HepG2 (cell line): ENCODE data around the gene THADA. TPM values are rescaled to one million over a fixed set of nuclear protein-coding genes. Genes with fewer than 3 reads are reported as not detected.

Experiments
- ATF6 ChIP-seq: sonication (generic); formaldehyde crosslinking; conservative IDR thresholded peaks from 2 replicates; pipeline ENCODE4 v1.4.0; 2020; ENCODE audit warnings: missing genetic modification reagents
- MED13 ChIP-seq: sonication (generic); formaldehyde crosslinking; IDR thresholded peaks from 2 replicates; pipeline ENCODE4 v1.5.0; 2020; ENCODE audit warnings: missing genetic modification reagents
- PREB ChIP-seq: sonication (generic); formaldehyde crosslinking; IDR thresholded peaks from 2 replicates; pipeline ENCODE4 v1.4.0; 2020; ENCODE audit warnings: missing genetic modification reagents
- ZBTB40 ChIP-seq, 2 experiments: fragments of 450-650 bp in 1 of 2; sonication (generic) in 1 of 2; formaldehyde crosslinking in 1 of 2; IDR thresholded peaks; 2 replicates each; pipeline versions ENCODE4 v1.6.1 to v1.8.0; 2016 to 2022; ENCODE audit warnings: antibody characterized with exemption in 1 of 2, mild to moderate bottlenecking in 1 of 2, missing genetic modification reagents in 1 of 2
- ZBTB46 ChIP-seq: sonication (generic); formaldehyde crosslinking; IDR thresholded peaks from 2 replicates; pipeline ENCODE4 v1.4.0; 2020; ENCODE audit warnings: mild to moderate bottlenecking, missing genetic modification reagents, borderline replicate concordance
- ZNF207 ChIP-seq: fragments of 450-650 bp; IDR thresholded peaks from 2 replicates; pipeline ENCODE4 v1.6.1; 2016; ENCODE audit warnings: antibody characterized with exemption, borderline replicate concordance
- ZNF639 ChIP-seq: conservative IDR thresholded peaks from 2 replicates; pipeline ENCODE4 v1.6.1; 2018; ENCODE audit warnings: missing genetic modification reagents
- polyA plus RNA-seq, 8 experiments: library from polyadenylated mRNA; depleted of rRNA in 3 of 8; stranded (reverse) in 7 of 8; unstranded in 1 of 8; fragments of >200 nt; fragmentation: Illumina TruSeq in 4 of 8; extraction: Trizol in 4 of 8; gene quantifications; 2 replicates each; pipeline versions ENCODE4 v1.2.1 to v1.2.3, GENCODE V29; 2011 to 2016; ENCODE audit warnings: low read depth in 4 of 8, missing spikeins in 1 of 8, mixed read lengths in 1 of 8; ENCODE audit not compliant: insufficient read depth in 1 of 8
- total RNA-seq, 5 experiments: library from RNA; depleted of rRNA; stranded (reverse); fragments of >200 nt; fragmentation: Illumina TruSeq; extraction: Trizol; gene quantifications; 2 replicates each; pipeline ENCODE4 v1.2.3, GENCODE V29; 2016; ENCODE audit warnings: low read depth in 1 of 5

Gene THADA
- total and polyA plus RNA-seq, 2 of the 13 experiments (the other 11 are each of a cell fraction or from before 2014, with no cell fraction given): 12.7 to 21.7 TPM

- TF ChIP-seq ATF6 (no peak), PREB (CRISPR knock-in tag) (no peak), ZNF207 (no peak), ZBTB40 (IDR thresholded peaks at IDR 0.05) (no peak), ZBTB40 (CRISPR knock-in tag; IDR thresholded peaks at IDR 0.05) (0 out of 2 replicates have a peak, but pooled peaks have one; percentile 13), ZNF639 (CRISPR knock-in tag) (no peak), ZBTB46 (CRISPR knock-in tag) (0 out of 2 replicates have a peak, but pooled peaks have one; percentile 84), MED13 (CRISPR knock-in tag) (peak; percentile 85)
Measured at GRCh38 chr2:43221124-43221762, 374.6 kb downstream of the THADA start (continued).
